Duodenal mucosa (tissue), 2 donors: ENCODE data around the gene SYDE1.

ENCODE experiments used
- H3K27ac ChIP-seq: one replicate; pipeline ENCODE4 v1.7.0; 2013; ENCODE audit warnings: low read depth, low read length
- H3K27me3 ChIP-seq, 2 donors: one replicate each; pipeline ENCODE4 v1.7.0; 2013; ENCODE audit warnings: low read length in 2 of 2, control low read depth in 1 of 2; ENCODE audit not compliant: insufficient read depth in 2 of 2, control insufficient read depth in 1 of 2
- H3K36me3 ChIP-seq, 2 donors: one replicate each; pipeline ENCODE4 v1.7.0; 2013; ENCODE audit warnings: low read length in 2 of 2, control low read depth in 1 of 2; ENCODE audit not compliant: insufficient read depth in 2 of 2, control insufficient read depth in 1 of 2
- H3K4me1 ChIP-seq, 2 donors: one replicate each; pipeline ENCODE4 v1.7.0; 2013; ENCODE audit warnings: low read length in 2 of 2, control low read depth in 1 of 2; ENCODE audit not compliant: insufficient read depth in 2 of 2, control insufficient read depth in 1 of 2
- H3K4me3 ChIP-seq, 2 donors: one replicate each; pipeline ENCODE4 v1.7.0; 2013; ENCODE audit warnings: low read length in 2 of 2, low read depth in 1 of 2
- H3K9ac ChIP-seq, 2 donors: one replicate each; pipeline ENCODE4 v1.7.0; 2013; ENCODE audit warnings: low read length in 2 of 2, low read depth in 1 of 2
- H3K9me3 ChIP-seq, 2 donors: one replicate each; pipeline ENCODE4 v1.7.0; 2013; ENCODE audit warnings: low read length in 2 of 2, control low read depth in 1 of 2; ENCODE audit not compliant: control insufficient read depth in 1 of 2

Gene SYDE1

GRCh38 chr19:15142313-15142712, 35.1 kb downstream of the SYDE1 start:
- H3K4me3 ChIP-seq = no peak overlapping the region
- no peaks in the 10 kb centered on the region for H3K27me3 ChIP-seq
- H3K27ac ChIP-seq = no peak overlapping the region
- H3K9ac ChIP-seq = no peak overlapping the region
- H3K4me1 ChIP-seq = no peaks in the 10 kb centered on the region
- no peaks in the 10 kb centered on the region for H3K36me3 ChIP-seq
- no peaks in the 10 kb centered on the region for H3K9me3 ChIP-seq

GRCh38 chr19:15144046-15144646, 36.9 kb downstream of the SYDE1 start:
- no peak overlapping the region for H3K27ac ChIP-seq
- H3K4me1 ChIP-seq = no peaks in the 10 kb centered on the region

GRCh38 chr19:15147090-15147489, 39.9 kb downstream of the SYDE1 start:
- H3K36me3 ChIP-seq = no peaks in the 10 kb centered on the region
- no peaks in the 10 kb centered on the region for H3K9me3 ChIP-seq
- H3K4me3 ChIP-seq = no peak overlapping the region
- no peaks in the 10 kb centered on the region for H3K27me3 ChIP-seq
- no peaks in the 10 kb centered on the region for H3K4me1 ChIP-seq
- H3K9ac ChIP-seq = no peak overlapping the region
- H3K27ac ChIP-seq = no peak overlapping the region

More at GRCh38 chr19:15144046-15144646, 36.9 kb downstream of the SYDE1 start:
- H3K36me3 ChIP-seq = no peaks in the 10 kb centered on the region
- H3K9me3 ChIP-seq = no peaks in the 10 kb centered on the region
- H3K4me3 ChIP-seq = no peak overlapping the region
- H3K9ac ChIP-seq = no peak overlapping the region
- no peaks in the 10 kb centered on the region for H3K27me3 ChIP-seq

DNA sequence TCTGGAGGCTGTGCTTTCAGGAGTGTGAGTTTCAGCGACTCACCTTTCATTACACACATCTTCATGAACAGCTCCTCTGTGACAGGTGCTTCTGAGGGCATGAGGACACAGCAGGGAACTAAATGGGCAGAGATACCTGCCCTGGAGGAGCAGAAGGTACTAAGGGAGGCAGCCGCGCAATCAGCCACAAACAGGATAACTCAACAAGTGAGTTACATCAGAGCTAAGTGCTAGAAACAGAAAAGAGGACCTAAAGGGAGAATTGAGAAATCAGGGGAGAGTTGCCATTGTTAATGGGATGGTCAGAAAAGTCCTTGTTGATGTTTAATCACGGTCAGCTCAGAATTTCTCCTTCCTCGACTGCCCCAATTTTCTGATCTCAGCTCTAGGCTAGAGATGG, 42.5 kb downstream of the SYDE1 start:
- no peak overlapping the region for H3K4me3 ChIP-seq
- no peaks in the 10 kb centered on the region for H3K4me1 ChIP-seq
- peaks cover 4 to 9% of the 10 kb centered on the region in 2 donors for H3K9me3 ChIP-seq
- no peak overlapping the region for H3K27ac ChIP-seq
- no peak overlapping the region for H3K9ac ChIP-seq
- no peaks in the 10 kb centered on the region for H3K27me3 ChIP-seq
- no peaks in the 10 kb centered on the region for H3K36me3 ChIP-seq

DNA sequence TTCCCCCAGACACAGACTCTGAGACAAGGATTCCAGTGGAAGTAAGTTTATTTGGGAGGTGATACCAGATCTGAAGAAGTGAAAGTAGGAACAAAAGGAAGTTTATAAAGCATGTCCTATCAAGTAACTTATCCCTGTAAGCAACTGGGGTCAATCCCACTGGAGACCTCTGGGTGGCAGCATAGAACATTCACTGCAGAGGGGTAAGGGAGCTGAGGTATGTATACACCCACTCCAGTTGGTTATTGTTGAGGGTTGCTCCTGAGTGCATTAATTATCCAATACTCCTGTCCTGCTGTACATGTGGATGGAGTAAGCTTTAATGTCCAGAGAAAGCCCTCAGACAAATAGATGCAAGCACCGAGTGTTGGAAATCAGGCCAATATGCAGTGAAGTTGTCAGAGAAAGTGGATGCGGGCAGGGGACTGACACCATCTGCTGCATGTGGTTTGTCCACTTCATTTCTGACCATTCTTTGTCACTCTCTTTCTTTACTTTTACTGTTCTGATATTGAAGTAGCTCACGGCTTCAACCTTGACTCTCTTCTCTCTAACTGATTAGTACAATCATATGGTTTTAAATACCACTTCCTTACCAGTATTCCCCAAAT, 46.9 kb downstream of the SYDE1 start:
- H3K27me3 ChIP-seq = no peaks in the 10 kb centered on the region
- no peak overlapping the region for H3K27ac ChIP-seq
- H3K9ac ChIP-seq = no peak overlapping the region
- no peaks in the 10 kb centered on the region for H3K36me3 ChIP-seq
- H3K9me3 ChIP-seq = peaks cover 4 to 9% of the 10 kb centered on the region in 2 donors
- H3K4me1 ChIP-seq = no peaks in the 10 kb centered on the region
- H3K4me3 ChIP-seq = no peak overlapping the region

- H3K4me3 ChIP-seq = no peak overlapping the region
- no peaks in the 10 kb centered on the region for H3K27me3 ChIP-seq
- no peak overlapping the region for H3K27ac ChIP-seq
- H3K9me3 ChIP-seq = peaks cover 4 to 9% of the 10 kb centered on the region in 2 donors
- no peaks in the 10 kb centered on the region for H3K4me1 ChIP-seq
- no peaks in the 10 kb centered on the region for H3K36me3 ChIP-seq
- H3K9ac ChIP-seq = no peak overlapping the region
Observed at GRCh38 chr19:15155296-15155695, 48.1 kb downstream of the SYDE1 start.

GRCh38 chr19:15156391-15156790, 49.2 kb downstream of the SYDE1 start:
- H3K4me1 ChIP-seq = no peaks in the 10 kb centered on the region
- H3K27me3 ChIP-seq = no peaks in the 10 kb centered on the region
- H3K27ac ChIP-seq = no peak overlapping the region
- H3K9ac ChIP-seq = no peak overlapping the region
- no peak overlapping the region for H3K4me3 ChIP-seq
- no peaks in the 10 kb centered on the region for H3K36me3 ChIP-seq
- peaks cover 4 to 9% of the 10 kb centered on the region in 2 donors for H3K9me3 ChIP-seq

DNA sequence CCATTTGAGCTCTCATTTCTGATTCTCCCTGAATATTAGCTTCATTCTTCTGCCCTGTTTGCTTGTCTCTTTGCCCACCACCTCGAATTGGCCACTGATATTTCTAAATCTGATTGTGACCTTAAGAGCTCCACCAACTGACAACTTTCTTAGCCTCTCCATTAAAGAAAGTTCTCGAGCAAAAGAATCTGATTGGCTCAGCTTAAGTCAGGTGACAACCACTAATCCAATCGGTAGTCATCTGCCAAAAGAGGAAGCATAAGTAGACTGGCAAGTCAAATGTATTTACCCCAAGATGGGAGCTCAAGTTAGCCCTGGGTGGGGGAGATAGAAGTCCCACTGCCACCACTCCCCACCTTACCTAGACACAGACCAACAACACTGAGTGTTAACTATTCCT, 52.0 kb downstream of the SYDE1 start:
- H3K36me3 ChIP-seq = no peaks in the 10 kb centered on the region
- H3K27ac ChIP-seq = no peak overlapping the region
- H3K9ac ChIP-seq = no peak overlapping the region
- no peaks in the 10 kb centered on the region for H3K4me1 ChIP-seq
- peaks cover under 1 to 4% of the 10 kb centered on the region in 2 donors for H3K9me3 ChIP-seq
- no peak overlapping the region for H3K4me3 ChIP-seq
- H3K27me3 ChIP-seq = no peaks in the 10 kb centered on the region

GRCh38 chr19:15161028-15161984, 54.1 kb downstream of the SYDE1 start:
- no peak overlapping the region for H3K4me3 ChIP-seq
- no peak overlapping the region for H3K9ac ChIP-seq
- H3K36me3 ChIP-seq = peaks cover 5 to 10% of the 10 kb centered on the region in 2 donors
- H3K27me3 ChIP-seq = no peaks in the 10 kb centered on the region
- H3K27ac ChIP-seq = no peak overlapping the region
- no peaks in the 10 kb centered on the region for H3K4me1 ChIP-seq
- peaks cover 16% of the 10 kb centered on the region in 2 donors for H3K9me3 ChIP-seq
